Spleen (tissue), 11 donors: ENCODE results near the gene CYB561. TPM values are rescaled to one million over a fixed set of nuclear protein-coding genes. Genes with fewer than 3 reads are reported as not detected.

Experiments used
- DNase-seq: peaks from one replicate; pipeline ENCODE4 v3.0.0-alpha.2; 2020
- H3K27ac ChIP-seq, 8 donors: fragments of 200-600 bp; sonication (generic) in 7 of 8; 1 replicate in 4 of 8; 2 replicates in 4 of 8; pipeline versions ENCODE4 v1.5.0 to v1.8.0; 2016 to 2021; ENCODE audit warnings: inconsistent platforms in 4 of 8, mild to moderate bottlenecking in 4 of 8, moderate library complexity in 1 of 8
- H3K27me3 ChIP-seq, 7 donors: fragments of 200-600 bp; sonication (generic) in 6 of 7; replicated peaks in 1 of 7; 1 replicate in 4 of 7; 2 replicates in 3 of 7; pipeline versions ENCODE4 v1.5.0 to v1.8.0; 2016 to 2021; ENCODE audit warnings: inconsistent platforms in 3 of 7, mild to moderate bottlenecking in 1 of 7
- H3K36me3 ChIP-seq, 6 donors: fragments of 200-600 bp; sonication (generic) in 5 of 6; 1 replicate in 4 of 6; 2 replicates in 2 of 6; pipeline versions ENCODE4 v1.5.0 to v1.8.0; 2016 to 2021; ENCODE audit warnings: inconsistent platforms in 2 of 6
- H3K4me1 ChIP-seq, 6 donors: fragments of 200-600 bp; sonication (generic) in 5 of 6; 1 replicate in 3 of 6; 2 replicates in 3 of 6; pipeline versions ENCODE4 v1.5.0 to v1.8.0; 2016 to 2021; ENCODE audit warnings: inconsistent platforms in 3 of 6
- H3K4me3 ChIP-seq, 8 donors: fragments of 200-600 bp; sonication (generic) in 7 of 8; 1 replicate in 4 of 8; 2 replicates in 4 of 8; pipeline versions ENCODE4 v1.5.0 to v1.8.0; 2016 to 2021; ENCODE audit warnings: inconsistent platforms in 4 of 8, mild to moderate bottlenecking in 4 of 8, moderate library complexity in 2 of 8
- H3K9me3 ChIP-seq, 8 donors: fragments of 200-600 bp; sonication (generic) in 7 of 8; 1 replicate in 4 of 8; 2 replicates in 4 of 8; pipeline versions ENCODE4 v1.5.0 to v1.8.0; 2016 to 2021; ENCODE audit warnings: inconsistent platforms in 4 of 8
- POLR2A ChIP-seq, 3 donors: fragments of 450-650 bp; IDR thresholded peaks; one replicate each; pipeline ENCODE4 v1.5.1; 2017; ENCODE audit warnings: antibody characterized with exemption in 3 of 3, mild to moderate bottlenecking in 1 of 3
- POLR2AphosphoS5 ChIP-seq, 3 donors: sonication (generic); formaldehyde crosslinking; IDR thresholded peaks; one replicate each; pipeline ENCODE4 v1.5.1; 2017; ENCODE audit warnings: antibody characterized with exemption in 3 of 3
- WGBS, 5 donors: extraction: QIAGEN DNeasy Blood & Tissue Kit in 3 of 5; methylation state at CpG; one replicate each; pipeline versions ENCODE4 v1.1.5 to v1.1.7; 2013 to 2018; 5-methylcytosine and 5-hydroxymethylcytosine counted together
- intact Hi-C: fragments of 100-400 bp; cut with DNase I; formaldehyde crosslinking; loops from one replicate; pipeline ENCODE4 v1.15.0; 2023; ENCODE audit warnings: low total_unique reads
- polyA plus RNA-seq, 3 donors: library from polyadenylated mRNA; stranded (reverse); fragments of 200-250 nt; gene quantifications; one replicate each; pipeline ENCODE4 v1.2.1, GENCODE V29; 2013
- total RNA-seq, 7 donors: library from RNA; depleted of rRNA in 3 of 7; stranded (reverse); fragments of >200 nt in 3 of 7; fragmentation: NEBNext Ultra II Directional in 4 of 7; extraction: Animal tissue kit (Norgen Biotek cat#: 25700) in 4 of 7; gene quantifications; one replicate each; pipeline versions ENCODE4 v1.1.0 to v1.2.1, GENCODE V29; 2016 to 2021
- TF ChIP-seq, protein P1 (sequence below), 11 experiments: fragments of 200-600 bp in 7 of 11; fragments of 450-650 bp in 4 of 11; sonication (generic) in 4 of 11; IDR thresholded peaks in 8 of 11; conservative IDR thresholded peaks in 3 of 11; 1 replicate in 7 of 11; 2 replicates in 4 of 11; pipeline versions ENCODE4 v1.4.0 to v1.8.0; 2016 to 2021; ENCODE audit warnings: antibody characterized with exemption in 11 of 11, inconsistent platforms in 4 of 11, mild to moderate bottlenecking in 1 of 11
- donor health status: healthy with polysubstance abuse.
- donor health status: DM: no; HTN: no; CAD: no; lungs with moderate emphysema.
- donor health status: DM: no; HTN: no; CAD: no.
- donor health status: Bipolar disorder and iron deficiency.
- donor health status: healthy.
- donor health status: DM: no; HTN: no; CAD: no.
- donor health status: DM: yes; HTN: yes; CAD: no.

Gene CYB561
- total and polyA plus RNA-seq, 10 donors: 2.6 to 36.4 (median 12.6) TPM

DNA sequence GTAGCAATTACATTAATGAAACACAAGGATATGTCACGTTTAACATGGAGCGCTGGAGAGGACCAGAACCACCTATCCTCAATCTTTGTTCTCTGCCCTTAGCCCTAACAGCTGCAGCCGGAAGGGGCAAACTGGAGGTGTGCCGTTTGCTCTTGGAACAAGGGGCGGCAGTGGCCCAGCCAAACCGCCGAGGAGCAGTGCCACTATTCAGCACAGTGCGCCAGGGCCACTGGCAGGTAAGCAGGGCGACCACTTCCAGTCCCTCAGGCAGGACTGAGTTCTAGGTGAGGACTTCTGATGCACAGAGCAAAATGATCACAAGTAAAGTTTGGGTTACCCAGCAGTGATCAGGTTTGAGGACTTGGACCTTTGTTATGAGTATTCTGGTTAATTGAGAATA is 41.1 kb downstream of the CYB561 start:
- H3K27me3 ChIP-seq: no peaks in the 10 kb centered on the region
- 91 to 98% (median 94%) methylated on average over 9 of the region's 9 CpGs for WGBS, 5 donors
- TF ChIP-seq, protein P1, sequence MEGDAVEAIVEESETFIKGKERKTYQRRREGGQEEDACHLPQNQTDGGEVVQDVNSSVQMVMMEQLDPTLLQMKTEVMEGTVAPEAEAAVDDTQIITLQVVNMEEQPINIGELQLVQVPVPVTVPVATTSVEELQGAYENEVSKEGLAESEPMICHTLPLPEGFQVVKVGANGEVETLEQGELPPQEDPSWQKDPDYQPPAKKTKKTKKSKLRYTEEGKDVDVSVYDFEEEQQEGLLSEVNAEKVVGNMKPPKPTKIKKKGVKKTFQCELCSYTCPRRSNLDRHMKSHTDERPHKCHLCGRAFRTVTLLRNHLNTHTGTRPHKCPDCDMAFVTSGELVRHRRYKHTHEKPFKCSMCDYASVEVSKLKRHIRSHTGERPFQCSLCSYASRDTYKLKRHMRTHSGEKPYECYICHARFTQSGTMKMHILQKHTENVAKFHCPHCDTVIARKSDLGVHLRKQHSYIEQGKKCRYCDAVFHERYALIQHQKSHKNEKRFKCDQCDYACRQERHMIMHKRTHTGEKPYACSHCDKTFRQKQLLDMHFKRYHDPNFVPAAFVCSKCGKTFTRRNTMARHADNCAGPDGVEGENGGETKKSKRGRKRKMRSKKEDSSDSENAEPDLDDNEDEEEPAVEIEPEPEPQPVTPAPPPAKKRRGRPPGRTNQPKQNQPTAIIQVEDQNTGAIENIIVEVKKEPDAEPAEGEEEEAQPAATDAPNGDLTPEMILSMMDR (IDR thresholded peaks at IDR 0.05 in 8 of 11, conservative IDR thresholded peaks at IDR 0.05 in 3 of 11): no peak
- TF ChIP-seq POLR2AphosphoS5 (IDR thresholded peaks at IDR 0.05): no peak
- no peak for TF ChIP-seq POLR2A (IDR thresholded peaks at IDR 0.05)

DNA sequence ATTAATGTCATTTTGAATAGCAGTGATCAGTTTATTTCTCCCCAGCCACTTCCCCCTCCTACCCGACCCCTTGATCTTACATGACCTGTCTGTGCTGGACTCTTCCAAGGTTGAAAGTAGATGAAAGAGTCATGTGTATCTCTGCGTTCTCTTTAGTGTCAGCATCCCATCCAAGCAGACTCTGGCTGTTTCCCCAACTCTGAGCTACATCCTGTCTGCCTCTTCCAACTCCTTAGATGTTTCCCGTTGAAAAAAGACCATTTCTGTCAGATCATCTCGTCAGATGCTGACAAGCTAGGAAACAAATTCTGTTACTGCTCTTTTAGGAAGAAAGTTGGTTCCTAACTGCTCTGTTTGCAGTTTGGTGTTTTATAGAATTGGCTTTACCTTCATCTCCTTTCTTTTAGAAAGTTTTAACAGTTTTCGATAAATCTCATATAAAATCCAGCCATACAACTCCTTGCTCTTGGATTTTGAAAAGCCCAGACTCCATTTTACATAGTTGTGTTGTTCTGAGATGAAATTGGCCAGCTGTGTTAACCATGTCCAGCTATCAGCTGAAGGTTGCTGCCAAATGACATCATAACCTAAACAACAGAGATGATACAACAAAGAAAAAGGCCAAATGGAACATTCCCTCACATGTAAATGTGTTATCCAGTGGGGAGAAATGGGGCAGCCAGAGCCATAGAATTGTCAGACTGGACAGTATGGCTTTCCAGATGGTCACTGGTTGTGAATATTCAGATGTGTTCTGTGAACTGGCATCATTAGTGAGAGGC is 43.5 kb downstream of the CYB561 start:
- H3K36me3 ChIP-seq: peaks cover 0 to 12% (median 0%) of the 10 kb centered on the region in 6 donors
- H3K27me3 ChIP-seq: no peaks in the 10 kb centered on the region
- peaks cover 0 to 31% (median 14%) of the 10 kb centered on the region in 6 donors for H3K4me1 ChIP-seq
- H3K9me3 ChIP-seq: no peaks in the 10 kb centered on the region
- H3K27ac ChIP-seq: no peak overlapping the region
- 63 to 85% (median 76%) methylated on average over 5 of the region's 5 CpGs for WGBS, 5 donors
- intact Hi-C loops: loop anchor here (10.0 kb wide), 1 partner anchor 318 kb away; no protein-coding TSS in a partner anchor
- H3K4me3 ChIP-seq: no peak overlapping the region
- TF ChIP-seq, protein P1 (IDR thresholded peaks at IDR 0.05 in 8 of 11, conservative IDR thresholded peaks at IDR 0.05 in 3 of 11): no peak
- TF ChIP-seq POLR2A (IDR thresholded peaks at IDR 0.05): no peak
- no peak for TF ChIP-seq POLR2AphosphoS5 (IDR thresholded peaks at IDR 0.05)
- DNase-seq: no peak

More for the DNA sequence above, 41.1 kb downstream of the CYB561 start:
- H3K36me3 ChIP-seq: peaks cover 0 to 17% (median 0%) of the 10 kb centered on the region in 6 donors
- no peak overlapping the region for H3K27ac ChIP-seq
- intact Hi-C loops: loop anchor here (5.0 to 10.0 kb wide), 2 partner anchors 320 to 703 kb away; no protein-coding TSS in a partner anchor
- no peak for DNase-seq
- peaks cover 0 to 10% (median under 1%) of the 10 kb centered on the region in 6 donors for H3K4me1 ChIP-seq
- H3K9me3 ChIP-seq: no peaks in the 10 kb centered on the region
- H3K4me3 ChIP-seq: no peak overlapping the region

DNA sequence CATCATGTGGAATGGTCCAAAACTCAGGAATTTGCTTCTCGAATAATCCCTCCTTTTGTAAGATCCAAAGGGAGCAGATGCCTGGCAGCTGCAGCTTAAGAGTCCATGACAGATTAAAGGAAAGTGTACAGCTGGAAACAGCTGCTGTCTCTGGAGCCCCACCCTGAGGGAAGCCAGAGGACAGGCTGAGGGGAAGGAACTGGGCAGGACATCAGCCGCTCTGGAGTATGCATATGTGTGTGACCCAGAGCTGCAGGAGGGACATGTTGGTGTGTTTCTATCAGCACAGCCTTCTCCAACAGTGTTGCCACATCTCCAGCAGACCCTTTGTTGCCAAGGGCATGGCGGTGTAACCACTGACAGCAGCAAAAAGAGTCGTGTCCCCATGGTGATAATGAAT is 46.2 kb downstream of the CYB561 start:
- no peaks in the 10 kb centered on the region for H3K27me3 ChIP-seq
- peak overlapping the region in 2 of 8 donors; percentile 4 to 10 for H3K27ac ChIP-seq
- WGBS, 5 donors: 43 to 66% (median 62%) methylated on average over 4 of the region's 4 CpGs
- no peaks in the 10 kb centered on the region for H3K9me3 ChIP-seq
- H3K4me3 ChIP-seq: no peak overlapping the region
- TF ChIP-seq POLR2AphosphoS5 (IDR thresholded peaks at IDR 0.05) (peak in 2 of 3 donors; percentile 72), POLR2A (IDR thresholded peaks at IDR 0.05) (no peak)
- intact Hi-C loops: loop anchor here (10.0 kb wide), 1 partner anchor 315 kb away; no protein-coding TSS in a partner anchor
- H3K4me1 ChIP-seq: peaks cover 0 to 22% (median 14%) of the 10 kb centered on the region in 6 donors
- peaks cover 0 to 23% (median 0%) of the 10 kb centered on the region in 6 donors for H3K36me3 ChIP-seq
- DNase-seq: no peak

DNA sequence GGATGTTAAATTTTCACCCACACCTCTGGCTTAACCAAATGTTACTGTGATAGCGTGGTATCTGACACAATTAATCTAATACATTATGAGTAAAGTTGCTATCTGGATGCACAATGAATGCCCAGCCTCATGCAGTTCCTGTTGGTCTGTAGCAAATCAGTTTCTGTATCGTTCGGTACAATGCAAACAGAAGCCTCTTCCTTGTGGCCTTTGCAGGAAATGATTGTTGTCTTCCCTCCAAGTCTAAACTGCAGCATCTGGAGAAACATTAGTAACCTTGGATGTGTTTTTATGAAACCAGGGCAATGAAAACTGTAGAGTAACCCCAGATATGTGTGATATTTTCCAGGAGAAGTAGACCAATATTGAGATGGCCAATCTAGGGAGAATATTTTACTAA is 46.8 kb downstream of the CYB561 start:
- H3K4me3 ChIP-seq: no peak overlapping the region
- H3K27ac ChIP-seq: peak overlapping the region in 3 of 8 donors; percentile 3 to 10 (median 4)
- TF ChIP-seq, protein P1 (IDR thresholded peaks at IDR 0.05 in 8 of 11, conservative IDR thresholded peaks at IDR 0.05 in 3 of 11): no peak
- TF ChIP-seq POLR2A (IDR thresholded peaks at IDR 0.05) (no peak), POLR2AphosphoS5 (IDR thresholded peaks at IDR 0.05) (no peak)
- peaks cover 0 to 22% (median 14%) of the 10 kb centered on the region in 6 donors for H3K4me1 ChIP-seq
- H3K36me3 ChIP-seq: peaks cover 0 to 23% (median 0%) of the 10 kb centered on the region in 6 donors
- no peaks in the 10 kb centered on the region for H3K27me3 ChIP-seq
- no peak for DNase-seq
- intact Hi-C loops: no loop called here
- WGBS, 5 donors: 15 to 24% (median 20%) methylated on average over 3 of the region's 3 CpGs
- H3K9me3 ChIP-seq: no peaks in the 10 kb centered on the region
